Astrocyte of the cerebellum (primary cell): ENCODE results near the gene KCTD18.
A peak's percentile ranks its signal among the peaks of the same experiment; 100 is the strongest.

Experiments used
- DNase-seq: peaks from one replicate; pipeline ENCODE4 v3.0.0-alpha.2; 2011; ENCODE audit warnings: low read depth
- H3K4me3 ChIP-seq: 2 replicates; pipeline ENCODE4 v1.5.1; 2011; ENCODE audit warnings: mild to moderate bottlenecking, low read depth, low read length, moderate library complexity
- CTCF ChIP-seq: IDR thresholded peaks from 2 replicates; pipeline ENCODE4 v1.5.1; 2012; ENCODE audit warnings: low read length, low read depth, moderate library complexity, mild to moderate bottlenecking; ENCODE audit errors: missing control alignments
- in situ Hi-C: cut with HindIII; loops from 2 replicates; pipeline ENCODE4 v1.10.0; 2017; ENCODE audit warnings: low sequenced_read_pairs

KCTD18 gene

GRCh38 chr2:200492656-200493055 is 17.2 kb downstream of the KCTD18 start:
- in situ Hi-C loops: no loop called here
- DNase-seq: no peak
- TF ChIP-seq CTCF: no peak
- no peak overlapping the region for H3K4me3 ChIP-seq

- DNase-seq: no peak
- H3K4me3 ChIP-seq: no peak overlapping the region
- no peak for TF ChIP-seq CTCF
- in situ Hi-C loops: no loop called here
Observed at GRCh38 chr2:200490001-200490400, 19.9 kb downstream of the KCTD18 start.

GRCh38 chr2:200488169-200488568 is 21.7 kb downstream of the KCTD18 start:
- in situ Hi-C loops: no loop called here
- no peak for TF ChIP-seq CTCF
- no peak overlapping the region for H3K4me3 ChIP-seq
- no peak for DNase-seq

GRCh38 chr2:200486529-200486928 is 23.3 kb downstream of the KCTD18 start:
- in situ Hi-C loops: no loop called here
- no peak for TF ChIP-seq CTCF
- no peak for DNase-seq
- H3K4me3 ChIP-seq: no peak overlapping the region

- no peak overlapping the region for H3K4me3 ChIP-seq
- in situ Hi-C loops: loop anchor here (5.0 kb wide), 1 partner anchor 513 kb away; no protein-coding TSS in a partner anchor
- no peak for TF ChIP-seq CTCF
- no peak for DNase-seq
Observed at GRCh38 chr2:200484934-200485333, 24.9 kb downstream of the KCTD18 start.

- H3K4me3 ChIP-seq: no peak overlapping the region
- peak; percentile 49 for TF ChIP-seq CTCF
- in situ Hi-C loops: loop anchor here (5.0 kb wide), 1 partner anchor 511 kb away; no protein-coding TSS in a partner anchor
- no peak for DNase-seq
Observed at GRCh38 chr2:200483729-200484198, 26.1 kb downstream of the KCTD18 start.
